K562 (cell line): ENCODE data around the gene CTIF.
"Not testable (repeated sequence)": the region's sequence is repeated elsewhere in the genome, so short reads cannot be mapped to it uniquely, and the experiment has no call there.

Experiments
- FOXA3 ChIP-seq, 2 experiments: fragments of 450-650 bp in 1 of 2; sonication (generic) in 1 of 2; formaldehyde crosslinking; IDR thresholded peaks in 1 of 2; conservative IDR thresholded peaks in 1 of 2; 2 replicates each; pipeline versions ENCODE4 v1.4.0 to v1.8.0; 2020 to 2022; ENCODE audit warnings: mild to moderate bottlenecking in 2 of 2, missing genetic modification reagents in 1 of 2
- KDM1A ChIP-seq, 2 experiments: fragments of 450-650 bp; IDR thresholded peaks; 2 replicates each; pipeline ENCODE4 v1.6.1; 2016; ENCODE audit warnings: mild to moderate bottlenecking in 2 of 2
- POLR2A ChIP-seq: fragments of 450-650 bp; conservative IDR thresholded peaks from 2 replicates; pipeline ENCODE4 v1.6.1; 2016
- RCOR1 ChIP-seq, 2 experiments: IDR thresholded peaks; 2 replicates each; pipeline ENCODE4 v1.6.1; 2012; ENCODE audit warnings: low read depth in 2 of 2, low read length in 2 of 2, borderline replicate concordance in 1 of 2, improper control_type of control experiment in 1 of 2
- RNF2 ChIP-seq: sonication (generic); IDR thresholded peaks from 2 replicates; pipeline ENCODE4 v1.6.1; 2016
- SRF ChIP-seq, 2 experiments: fragments of 250-450, 450-650 bp in 1 of 2; sonication (Bioruptor Pico) in 1 of 2; sonication (generic) in 1 of 2; formaldehyde crosslinking; IDR thresholded peaks; 2 replicates each; pipeline versions ENCODE4 v1.5.0 to v1.5.1; 2020 to 2022; ENCODE audit warnings: mild to moderate bottlenecking in 1 of 2, missing genetic modification reagents in 1 of 2
- SRSF7 ChIP-seq: fragments of 200-400 bp; formaldehyde crosslinking; optimal IDR thresholded peaks from 2 replicates; pipeline ENCODE3; 2017; ENCODE audit warnings: mild to moderate bottlenecking, low read depth, low read length
- ZNF347 ChIP-seq: fragments of 450-650 bp; formaldehyde crosslinking; IDR thresholded peaks from 2 replicates; pipeline ENCODE4 v1.4.0; 2020; ENCODE audit warnings: low read depth, mild to moderate bottlenecking, moderate library complexity
- ZNF79 ChIP-seq: fragments of 250-450 bp; sonication (Bioruptor Pico); IDR thresholded peaks from 2 replicates; pipeline ENCODE4 v1.4.0; 2020; ENCODE audit warnings: low read depth, mild to moderate bottlenecking, moderate library complexity
- TF ChIP-seq, protein P1 (sequence below), 3 experiments: IDR thresholded peaks in 2 of 3; conservative IDR thresholded peaks in 1 of 3; 2 replicates each; pipeline ENCODE4 v1.5.1; 2011 to 2012; ENCODE audit warnings: low read length in 3 of 3, mild to moderate bottlenecking in 3 of 3, control low read depth in 2 of 3, improper control_type of control experiment in 1 of 3, inconsistent platforms in 1 of 3, low read depth in 1 of 3, mixed read lengths in 1 of 3, moderate library complexity in 1 of 3; ENCODE audit not compliant: insufficient read depth in 2 of 3

DNA sequence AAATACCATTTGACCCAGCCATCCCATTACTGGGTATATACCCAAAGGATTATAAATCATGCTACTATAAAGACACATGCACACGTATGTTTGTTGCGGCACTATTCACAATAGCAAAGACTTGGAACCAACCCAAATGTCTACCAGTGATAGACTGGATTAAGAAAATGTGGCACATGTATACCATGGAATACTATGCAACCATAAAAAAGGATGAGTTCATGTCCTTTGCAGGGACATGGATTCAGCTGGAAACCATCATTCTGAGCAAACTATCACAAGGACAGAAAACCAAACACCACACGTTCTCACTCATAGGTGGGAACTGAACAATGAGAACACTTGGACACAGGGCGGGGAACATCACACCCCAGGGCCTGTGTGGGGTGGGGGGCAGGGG is 115.8 kb downstream of the CTIF start:
- TF ChIP-seq, protein P1, sequence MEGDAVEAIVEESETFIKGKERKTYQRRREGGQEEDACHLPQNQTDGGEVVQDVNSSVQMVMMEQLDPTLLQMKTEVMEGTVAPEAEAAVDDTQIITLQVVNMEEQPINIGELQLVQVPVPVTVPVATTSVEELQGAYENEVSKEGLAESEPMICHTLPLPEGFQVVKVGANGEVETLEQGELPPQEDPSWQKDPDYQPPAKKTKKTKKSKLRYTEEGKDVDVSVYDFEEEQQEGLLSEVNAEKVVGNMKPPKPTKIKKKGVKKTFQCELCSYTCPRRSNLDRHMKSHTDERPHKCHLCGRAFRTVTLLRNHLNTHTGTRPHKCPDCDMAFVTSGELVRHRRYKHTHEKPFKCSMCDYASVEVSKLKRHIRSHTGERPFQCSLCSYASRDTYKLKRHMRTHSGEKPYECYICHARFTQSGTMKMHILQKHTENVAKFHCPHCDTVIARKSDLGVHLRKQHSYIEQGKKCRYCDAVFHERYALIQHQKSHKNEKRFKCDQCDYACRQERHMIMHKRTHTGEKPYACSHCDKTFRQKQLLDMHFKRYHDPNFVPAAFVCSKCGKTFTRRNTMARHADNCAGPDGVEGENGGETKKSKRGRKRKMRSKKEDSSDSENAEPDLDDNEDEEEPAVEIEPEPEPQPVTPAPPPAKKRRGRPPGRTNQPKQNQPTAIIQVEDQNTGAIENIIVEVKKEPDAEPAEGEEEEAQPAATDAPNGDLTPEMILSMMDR (IDR thresholded peaks at IDR 0.05 in 2 of 3, conservative IDR thresholded peaks at IDR 0.05 in 1 of 3; ENCODE audit: insufficient read depth in 2 of 3, low read depth in 1 of 3, low read length in 3 of 3) = not testable (repeated sequence)
- not testable (repeated sequence) for TF ChIP-seq SRF (CRISPR knock-in tag; IDR thresholded peaks at IDR 0.05); ZNF79; KDM1A (IDR thresholded peaks at IDR 0.05); RCOR1 (IDR thresholded peaks at IDR 0.05; ENCODE audit: borderline replicate concordance in 1 of 2, low read depth in 2 of 2, low read length in 2 of 2); FOXA3 (CRISPR knock-in tag; conservative IDR thresholded peaks at IDR 0.05 in 1 of 2, IDR thresholded peaks at IDR 0.05 in 1 of 2); ZNF347 (CRISPR knock-in tag); POLR2A; RNF2; SRSF7
